ENCODE data around the gene CHST6. TPM values are rescaled to one million over a fixed set of nuclear protein-coding genes. Genes with fewer than 3 reads are reported as not detected.

Gene CHST6
- total RNA-seq, 1 donor from 2014 or later: 0.43 TPM

DNA sequence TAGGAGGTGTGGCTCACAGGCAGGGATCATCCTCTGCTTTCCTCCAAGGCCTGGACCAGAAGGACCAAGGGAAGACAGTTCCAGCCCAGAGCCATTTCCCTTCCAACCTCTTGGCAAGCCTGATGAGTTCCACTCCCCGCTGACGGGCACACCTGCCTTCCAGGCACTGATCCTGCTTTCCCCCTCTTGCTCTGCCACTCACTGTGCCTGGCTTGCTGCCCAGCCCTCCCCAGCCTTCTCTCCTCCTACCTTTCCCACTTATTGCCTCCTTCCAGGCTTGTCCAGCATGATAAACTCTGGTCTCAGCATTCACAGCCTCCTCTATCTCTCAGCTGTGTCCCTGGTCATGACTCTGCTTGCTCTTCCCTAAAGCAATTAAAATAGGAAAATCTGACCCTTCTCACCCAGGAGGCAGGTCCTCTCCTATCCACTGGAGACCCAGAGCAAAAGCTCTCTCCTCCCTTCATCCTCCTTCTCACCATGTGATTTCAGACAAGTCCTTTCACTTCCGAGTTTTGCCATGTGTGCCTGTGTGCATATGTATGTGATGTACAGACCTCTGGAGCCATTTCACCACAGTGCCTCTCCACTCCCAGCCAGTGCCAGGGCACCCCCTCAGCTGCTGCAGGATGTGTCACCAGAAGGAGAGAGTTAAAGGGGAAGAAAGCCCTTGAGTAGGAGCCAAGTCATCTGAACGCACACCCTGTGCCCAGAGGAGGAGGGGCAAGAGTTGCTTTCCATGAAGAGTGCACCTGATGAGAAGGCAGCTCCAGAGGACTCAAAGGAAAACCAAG, 17.4 kb downstream of the CHST6 start:
- H3K4me1 Mint-ChIP-seq (ENCODE audit: unreplicated experiment): no peaks in the 10 kb centered on the region
- TF ChIP-seq CTCF (IDR thresholded peaks at IDR 0.05): no peak
- H3K9me3 Mint-ChIP-seq (ENCODE audit: unreplicated experiment): no peaks in the 10 kb centered on the region
- peaks cover 3% of the 10 kb centered on the region for H3K27me3 Mint-ChIP-seq (ENCODE audit: unreplicated experiment)
- no peak overlapping the region for H3K4me3 Mint-ChIP-seq (ENCODE audit: unreplicated experiment)
- no peaks in the 10 kb centered on the region for H3K36me3 Mint-ChIP-seq (ENCODE audit: unreplicated experiment)
- DNase-seq (ENCODE audit: extremely low spot score, unreplicated experiment): no peak
- no peak overlapping the region for H3K27ac Mint-ChIP-seq (ENCODE audit: unreplicated experiment)

DNA sequence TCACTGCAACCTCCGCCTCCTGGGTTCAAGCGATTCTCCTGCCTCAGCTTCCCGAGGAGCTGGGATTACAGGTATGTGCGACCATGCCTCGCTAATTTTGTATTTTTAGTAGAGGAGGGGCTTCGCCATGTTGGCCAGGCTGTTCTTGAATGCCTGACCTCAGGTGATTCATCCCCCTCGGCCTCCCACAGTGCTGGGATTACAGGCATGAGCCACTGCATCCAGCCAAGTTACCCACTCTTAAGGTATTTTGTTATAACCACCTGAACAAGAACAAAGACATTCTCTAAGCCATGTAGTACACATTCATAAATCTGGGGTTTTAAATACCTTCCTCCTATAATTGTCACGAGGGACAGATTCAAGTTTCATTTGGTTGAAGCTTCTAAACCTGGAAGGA, 18.4 kb downstream of the CHST6 start:
- Mint-ChIP-seq H3K27me3 (ENCODE audit: unreplicated experiment) (peaks cover 3% of the 10 kb centered on the region), H3K27ac (ENCODE audit: unreplicated experiment) (no peak overlapping the region)
- no peak for TF ChIP-seq CTCF (IDR thresholded peaks at IDR 0.05)

GRCh38 chr16:75475420-75475847, 19.8 kb downstream of the CHST6 start:
- TF ChIP-seq CTCF (IDR thresholded peaks at IDR 0.05): no peak
- Mint-ChIP-seq H3K27ac (ENCODE audit: unreplicated experiment) (no peak overlapping the region), H3K4me3 (ENCODE audit: unreplicated experiment) (no peak overlapping the region), H3K9me3 (ENCODE audit: unreplicated experiment) (no peaks in the 10 kb centered on the region), H3K36me3 (ENCODE audit: unreplicated experiment) (no peaks in the 10 kb centered on the region), H3K4me1 (ENCODE audit: unreplicated experiment) (no peaks in the 10 kb centered on the region), H3K27me3 (ENCODE audit: unreplicated experiment) (no peaks in the 10 kb centered on the region)
- DNase-seq (ENCODE audit: extremely low spot score, unreplicated experiment): no peak

More for the DNA sequence above, 18.4 kb downstream of the CHST6 start:
- Mint-ChIP-seq H3K4me3 (ENCODE audit: unreplicated experiment) (no peak overlapping the region), H3K4me1 (ENCODE audit: unreplicated experiment) (no peaks in the 10 kb centered on the region), H3K9me3 (ENCODE audit: unreplicated experiment) (no peaks in the 10 kb centered on the region), H3K36me3 (ENCODE audit: unreplicated experiment) (no peaks in the 10 kb centered on the region)
- DNase-seq (ENCODE audit: extremely low spot score, unreplicated experiment): no peak

DNA sequence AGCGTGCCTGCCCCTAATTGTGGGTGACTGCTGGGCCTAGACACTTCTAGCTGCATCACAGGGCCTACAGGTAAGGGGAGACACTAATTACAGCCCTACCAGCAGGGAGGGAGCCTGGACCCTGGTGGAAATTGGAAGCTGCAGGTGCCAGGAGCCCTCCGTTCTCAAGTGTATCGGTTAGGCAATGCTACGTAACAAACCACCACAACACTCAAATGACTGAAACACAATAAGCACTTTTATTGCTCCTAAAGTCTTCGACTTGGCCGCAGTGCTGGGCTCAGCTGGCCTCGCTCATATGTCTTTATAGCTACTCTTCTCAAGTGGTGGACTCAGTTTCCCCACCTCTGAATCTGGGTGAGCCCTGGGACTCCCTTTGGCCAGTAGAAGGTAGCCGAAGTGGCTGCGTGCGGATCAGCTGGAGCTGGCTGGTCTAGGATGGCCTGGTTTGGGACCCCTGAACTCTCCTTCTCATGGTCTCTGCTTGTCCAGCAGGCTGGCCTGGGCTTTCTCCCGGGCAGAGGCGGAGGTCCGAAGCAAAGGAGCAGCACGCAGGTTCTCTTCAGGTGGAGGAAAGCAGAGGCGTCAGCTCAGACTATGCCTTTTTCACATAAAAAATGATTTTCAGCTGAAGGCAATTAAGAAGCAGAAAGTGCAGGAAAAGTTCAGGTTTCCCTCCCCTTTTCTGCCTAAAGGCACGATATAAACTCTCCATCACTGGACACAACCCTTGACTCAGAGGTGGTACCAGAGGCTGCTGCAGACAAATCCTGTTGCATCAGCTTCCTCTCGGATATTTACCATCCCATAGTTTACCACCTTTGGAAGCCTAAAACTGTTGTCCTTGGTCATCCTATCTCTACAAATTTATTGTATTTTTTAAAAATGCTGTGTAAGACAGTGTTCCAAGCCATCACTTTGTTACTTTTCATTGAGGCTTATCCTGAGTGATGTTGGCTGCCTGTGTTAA, 22.0 kb downstream of the CHST6 start:
- Mint-ChIP-seq H3K27ac (ENCODE audit: unreplicated experiment) (no peak overlapping the region), H3K4me1 (ENCODE audit: unreplicated experiment) (no peaks in the 10 kb centered on the region), H3K4me3 (ENCODE audit: unreplicated experiment) (no peak overlapping the region), H3K36me3 (ENCODE audit: unreplicated experiment) (no peaks in the 10 kb centered on the region), H3K27me3 (ENCODE audit: unreplicated experiment) (no peaks in the 10 kb centered on the region), H3K9me3 (ENCODE audit: unreplicated experiment) (no peaks in the 10 kb centered on the region)
- no peak for TF ChIP-seq CTCF (IDR thresholded peaks at IDR 0.05)
- DNase-seq (ENCODE audit: extremely low spot score, unreplicated experiment): no peak

Data from osteocyte (in vitro differentiated cells).